NCI-H2227 treated with DMSO at 0.1 percent for 48 hours (cell line): ENCODE measurements around the gene ZMPSTE24.
"Not testable (repeated sequence)": the region's sequence is repeated elsewhere in the genome, so short reads cannot be mapped to it uniquely, and the experiment has no call there.

Source experiments
- DNase-seq: peaks from one replicate; lab custom pipeline; 2025; lab: John Stamatoyannopoulos, UW

The ZMPSTE24 gene

GRCh38 chr1:40257688-40258444 is at the start of gene ZMPSTE24:
Gene ZMPSTE24, plus strand, starts transcription at chr1:40258236. Its CDS starts 36 bp downstream, at chr1:40258272.
- peak; percentile 96 for DNase-seq

- no peak for DNase-seq
These were observed 47.4 kb upstream of the ZMPSTE24 start for GRCh38 chr1:40210511-40211204.

DNA sequence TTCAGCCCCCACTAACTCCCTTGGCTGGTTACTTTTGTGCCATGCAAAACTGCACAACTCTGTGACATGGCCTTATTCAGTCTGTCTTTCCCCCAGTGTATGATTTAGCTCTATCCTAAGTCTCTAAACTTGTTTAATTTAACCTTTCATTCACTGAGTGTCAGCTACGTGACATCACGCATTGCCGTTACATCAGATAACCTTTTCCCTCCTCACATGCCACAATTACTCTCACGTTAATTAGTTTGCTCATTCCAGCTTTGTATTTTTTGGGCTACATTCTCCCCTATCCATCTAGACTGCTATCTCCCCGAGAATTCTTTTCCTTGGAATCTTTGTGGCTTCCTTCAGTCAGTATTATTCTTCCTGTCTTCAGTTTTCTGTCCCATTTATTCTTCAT is 39.7 kb upstream of the ZMPSTE24 start:
- DNase-seq, result no peak

DNA sequence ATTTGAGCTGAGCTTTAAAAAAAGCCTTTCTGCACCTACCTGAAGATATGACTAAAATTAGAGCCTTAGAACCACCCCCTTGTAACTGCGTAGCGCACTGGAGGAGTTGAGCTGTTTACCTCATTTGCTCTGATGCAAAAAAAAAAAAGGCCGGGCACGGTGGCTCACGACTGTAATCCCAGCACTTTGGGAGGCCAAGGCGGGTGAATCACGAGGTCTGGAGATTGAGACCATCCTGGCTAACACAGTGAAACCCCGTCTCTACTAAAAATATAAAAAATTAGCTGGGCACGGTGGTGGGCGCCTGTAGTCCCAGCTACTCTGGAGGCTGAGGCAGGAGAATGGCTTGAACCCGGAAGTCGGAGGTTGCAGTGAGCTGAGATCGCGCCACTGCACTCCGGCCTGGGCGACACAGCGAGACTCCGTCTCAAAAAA is 36.5 kb upstream of the ZMPSTE24 start:
- DNase-seq, result not testable (repeated sequence)

- no peak for DNase-seq
These were observed 35.9 kb upstream of the ZMPSTE24 start for GRCh38 chr1:40221977-40222772.

DNA sequence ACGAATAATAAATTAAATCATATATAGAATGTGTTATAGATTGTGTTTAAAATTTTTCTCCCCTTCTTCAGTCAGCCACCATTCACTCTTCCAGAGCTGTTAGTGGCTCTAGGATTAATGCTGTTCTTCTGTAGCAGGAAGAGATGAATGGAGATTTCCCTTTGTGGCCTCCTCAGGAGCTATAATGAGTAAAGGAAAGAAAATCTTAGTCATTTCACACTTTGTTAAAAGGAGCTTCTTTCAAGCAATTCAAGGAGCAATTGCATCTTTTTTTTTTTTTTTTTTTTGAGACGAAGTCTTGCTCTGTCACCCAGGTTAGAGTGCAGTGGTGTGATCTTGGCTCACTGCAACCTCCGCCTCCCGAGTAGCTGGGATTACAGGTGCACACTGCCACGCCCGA is 34.0 kb upstream of the ZMPSTE24 start:
- no peak for DNase-seq

- peak; percentile 11 for DNase-seq
These were observed 31.8 kb upstream of the ZMPSTE24 start for GRCh38 chr1:40226192-40226591.

DNA sequence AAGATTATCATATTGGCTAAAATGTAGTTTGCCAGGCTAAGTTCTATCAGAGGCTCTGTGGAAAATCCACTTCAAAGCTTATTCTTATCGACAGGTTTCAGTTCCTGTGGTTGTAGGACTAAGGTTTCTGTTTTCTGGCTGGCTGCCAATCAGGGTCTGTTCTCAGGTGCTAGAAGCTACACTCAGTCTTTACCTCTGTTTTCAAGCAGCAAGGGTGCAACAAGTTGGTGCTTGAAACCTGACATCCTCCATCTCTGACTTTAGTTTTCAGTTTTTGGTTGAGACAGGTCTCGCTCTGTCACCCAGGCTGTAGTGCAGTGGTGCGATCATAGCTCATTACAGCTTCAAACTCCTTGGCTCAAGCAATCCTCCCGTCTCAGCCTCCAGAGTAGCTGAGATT is 25.6 kb upstream of the ZMPSTE24 start:
- no peak for DNase-seq

DNA sequence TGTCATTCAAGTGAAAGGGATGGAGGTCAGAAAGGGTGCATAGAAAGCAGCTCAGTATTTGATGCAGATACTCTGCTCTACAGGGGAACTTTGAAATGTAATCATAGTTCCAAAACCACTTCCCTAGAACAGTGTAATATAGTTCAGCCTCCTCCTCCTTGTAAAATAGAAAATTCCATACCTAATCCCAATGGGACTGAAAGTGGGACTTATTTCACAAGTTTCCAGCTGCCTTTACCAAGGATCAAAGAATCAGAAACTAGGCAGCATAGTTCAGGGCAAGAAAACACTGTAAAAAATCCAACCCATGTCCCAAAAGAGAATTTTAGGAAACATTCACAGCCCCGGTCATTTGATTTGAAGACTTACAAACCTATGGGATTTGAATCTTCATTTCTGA is 18.4 kb upstream of the ZMPSTE24 start:
- DNase-seq, result no peak

- DNase-seq, result no peak
These were observed 17.6 kb upstream of the ZMPSTE24 start for GRCh38 chr1:40240390-40240789.

- no peak for DNase-seq
These were observed 16.7 kb upstream of the ZMPSTE24 start for GRCh38 chr1:40241362-40241761.

DNA sequence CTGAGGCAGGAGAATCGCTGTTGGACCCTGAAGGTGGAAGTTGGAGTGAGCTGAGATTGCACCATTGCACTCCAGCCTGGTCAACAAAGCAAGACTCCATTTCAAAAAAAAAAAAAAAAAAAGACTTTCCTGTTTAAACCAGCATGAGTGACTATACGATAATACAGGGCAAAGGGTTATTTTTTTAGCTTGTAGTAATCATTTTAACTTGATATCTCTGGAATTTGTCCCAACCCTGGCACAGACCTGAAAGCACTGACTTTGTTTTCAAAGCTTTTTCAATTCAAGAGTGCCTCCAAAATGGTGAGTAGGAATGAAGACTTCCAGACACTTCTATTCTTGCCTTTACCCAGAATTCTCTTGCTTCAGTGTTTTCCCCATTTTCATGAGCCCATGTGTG is 14.7 kb upstream of the ZMPSTE24 start:
- no peak for DNase-seq

DNA sequence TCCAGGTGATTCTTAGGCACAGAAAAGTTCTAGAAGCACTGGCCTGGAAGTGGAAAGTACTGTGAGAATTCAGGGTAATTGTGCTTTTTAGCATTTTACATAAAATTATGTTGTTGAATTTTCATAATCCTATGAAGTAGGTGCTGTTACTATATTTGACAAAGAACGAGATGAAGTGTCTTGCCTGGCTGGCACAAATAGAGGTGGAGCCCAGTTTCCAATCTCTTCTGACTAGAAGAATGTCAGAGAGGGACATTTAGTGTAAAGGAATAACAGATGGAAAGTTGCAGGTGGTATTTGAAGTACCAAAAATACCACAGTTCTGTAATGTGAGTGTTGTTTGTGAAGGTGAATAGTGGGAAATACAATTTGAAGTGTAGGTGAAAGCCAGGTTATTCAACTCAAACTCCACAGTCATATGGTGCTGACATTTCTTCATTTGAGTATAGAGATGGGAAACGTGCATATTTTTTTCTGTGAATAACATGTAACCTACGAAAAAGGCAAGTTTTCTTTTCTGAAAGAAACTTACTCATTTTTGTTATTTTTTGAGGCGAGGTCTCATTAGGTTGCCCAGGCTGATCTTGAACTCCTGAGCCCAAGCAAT is 13.8 kb upstream of the ZMPSTE24 start:
- no peak for DNase-seq

GRCh38 chr1:40245686-40246085 is 12.3 kb upstream of the ZMPSTE24 start:
- DNase-seq, result no peak

DNA sequence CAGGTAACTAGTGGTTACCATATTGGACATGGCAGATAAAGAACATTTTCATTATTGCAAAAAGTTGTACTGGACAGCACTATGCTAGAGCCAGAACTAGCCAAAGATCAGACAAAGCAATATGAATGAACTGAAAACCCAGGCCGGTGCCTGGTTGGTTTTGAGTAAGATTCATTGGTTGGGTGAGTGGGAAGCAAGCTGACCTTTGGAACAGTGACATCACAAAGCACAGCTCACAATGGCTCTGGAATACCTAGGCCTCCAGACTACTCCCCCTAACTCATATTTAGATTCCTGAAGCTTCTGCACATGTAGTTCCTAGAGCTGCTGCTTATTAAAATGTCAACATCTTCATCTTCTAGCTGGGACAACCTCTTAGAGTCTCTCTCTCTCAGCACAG is 10.4 kb upstream of the ZMPSTE24 start, which contains the start of gene TMCO2:
TMCO2 (plus strand) TSS at position 283 of the 400 bp plus-strand sequence; CDS start at position 340, 57 bp downstream.
- no peak for DNase-seq

- no peak for DNase-seq
These were observed 9.6 kb upstream of the ZMPSTE24 start for GRCh38 chr1:40248412-40248811.

DNA sequence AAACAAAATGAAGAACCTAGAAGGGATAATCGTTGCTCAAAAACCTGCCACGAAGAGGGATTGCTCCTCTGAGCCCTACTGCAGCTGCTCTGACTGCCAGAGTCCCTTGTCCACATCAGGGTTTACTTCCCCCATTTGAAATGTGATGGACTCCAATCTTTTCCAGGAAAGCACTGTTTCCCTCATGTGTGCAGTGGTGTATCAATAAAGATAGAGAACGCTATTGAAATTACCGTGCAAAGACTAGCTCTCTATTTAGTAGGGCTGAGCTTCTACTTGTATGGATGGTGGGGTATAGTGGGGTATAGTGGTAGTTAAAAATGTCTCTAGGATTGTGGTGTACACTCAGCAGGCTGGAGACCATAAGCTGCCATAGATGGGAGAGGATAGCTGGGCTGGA is 6.6 kb upstream of the ZMPSTE24 start:
- DNase-seq, result no peak

GRCh38 chr1:40252601-40253000 is 5.4 kb upstream of the ZMPSTE24 start:
- no peak for DNase-seq

DNA sequence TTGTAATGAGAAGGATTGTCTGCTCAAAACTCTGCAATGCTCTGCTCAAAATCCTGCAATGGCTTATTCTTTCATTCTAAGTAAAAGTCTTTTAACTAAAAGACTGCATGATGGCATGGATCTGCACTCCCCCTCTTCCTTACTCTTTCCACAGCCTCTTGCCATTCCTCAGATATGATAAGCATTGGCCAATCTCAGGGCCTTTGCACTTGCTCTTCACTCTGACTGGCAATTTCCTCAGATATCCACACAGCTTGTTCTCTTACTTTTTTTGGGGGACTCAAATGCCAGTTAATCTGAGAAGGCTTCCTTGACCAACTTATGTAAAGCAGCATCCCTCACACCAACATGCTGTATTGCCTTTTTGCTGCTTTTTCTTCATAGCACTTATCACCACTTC is 2.8 kb upstream of the ZMPSTE24 start:
- DNase-seq, result no peak

GRCh38 chr1:40256401-40257084 is 1.5 kb upstream of the ZMPSTE24 start:
- DNase-seq, result no peak

- no peak for DNase-seq
These were observed 736 bp upstream of the ZMPSTE24 start for GRCh38 chr1:40257313-40257687.

DNA sequence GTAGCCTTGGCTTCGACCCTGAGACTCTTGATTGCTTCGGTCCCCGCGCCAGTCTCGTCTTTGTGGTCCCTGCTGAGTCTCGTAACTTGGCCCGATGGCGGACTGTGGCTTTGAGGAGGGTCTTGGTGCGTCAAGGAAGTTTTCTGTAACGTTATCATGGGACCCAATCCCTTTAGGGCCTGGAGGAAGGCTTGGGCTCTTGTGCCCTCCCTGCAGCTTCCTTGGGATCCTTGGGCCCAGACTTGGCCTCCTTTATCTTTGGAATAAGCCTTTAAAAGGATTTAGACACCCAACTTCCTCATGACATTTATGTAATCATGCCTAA is 371 bp downstream of the ZMPSTE24 start:
- DNase-seq, result no peak
